HG02852 (cell line): ENCODE results near the gene CNPY4.

Source experiments
- ATAC-seq: cut with Tn5 transposase; IDR thresholded peaks from one replicate; pipeline ENCODE4 v1.9.1; 2021; ENCODE audit warnings: mild to moderate bottlenecking, moderate library complexity; ENCODE audit not compliant: unreplicated experiment

CNPY4 gene, protein sequence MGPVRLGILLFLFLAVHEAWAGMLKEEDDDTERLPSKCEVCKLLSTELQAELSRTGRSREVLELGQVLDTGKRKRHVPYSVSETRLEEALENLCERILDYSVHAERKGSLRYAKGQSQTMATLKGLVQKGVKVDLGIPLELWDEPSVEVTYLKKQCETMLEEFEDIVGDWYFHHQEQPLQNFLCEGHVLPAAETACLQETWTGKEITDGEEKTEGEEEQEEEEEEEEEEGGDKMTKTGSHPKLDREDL

DNA sequence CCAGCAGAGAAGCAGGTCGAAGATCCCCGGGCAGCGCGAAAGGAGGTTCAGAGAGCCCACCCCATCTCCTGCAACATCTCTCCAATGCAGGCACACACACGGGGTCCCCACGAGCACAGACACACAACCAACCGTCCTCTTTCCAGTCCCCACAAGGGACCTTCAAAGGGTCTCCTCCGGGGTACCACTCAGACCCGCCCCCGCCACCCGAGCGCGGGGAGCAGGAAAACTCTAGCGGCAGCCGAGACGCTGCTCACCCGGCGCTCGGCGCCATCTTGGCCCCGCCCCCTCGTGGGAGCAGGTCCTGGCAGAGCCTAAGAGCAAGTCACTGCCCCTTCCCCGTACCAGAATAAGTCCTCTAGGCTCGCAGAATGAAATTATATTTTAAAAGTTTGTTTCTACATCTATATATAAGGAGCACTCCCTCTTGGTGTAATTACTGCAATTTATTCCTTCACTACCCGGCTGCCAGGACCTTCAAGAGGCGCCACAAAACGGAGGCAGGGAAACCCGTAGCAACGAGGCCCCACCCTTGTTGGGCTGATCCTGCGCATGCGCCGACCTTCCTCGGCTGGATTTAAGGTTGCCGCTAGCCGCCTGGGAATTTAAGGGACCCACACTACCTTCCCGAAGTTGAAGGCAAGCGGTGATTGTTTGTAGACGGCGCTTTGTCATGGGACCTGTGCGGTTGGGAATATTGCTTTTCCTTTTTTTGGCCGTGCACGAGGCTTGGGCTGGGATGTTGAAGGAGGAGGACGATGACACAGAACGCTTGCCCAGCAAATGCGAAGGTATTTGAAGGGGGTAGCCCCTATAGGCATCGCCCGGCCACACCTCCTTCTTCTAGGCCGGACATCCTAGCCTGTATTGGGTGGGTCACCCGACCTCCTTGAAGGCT is at the start of gene CNPY4, which contains the start of gene TAF6:
TSS of gene CNPY4 (plus strand) at position 563 of the 898 bp plus-strand sequence. CDS start at position 674, 111 bp downstream.
TSS of gene TAF6 (minus strand) at position 287 of the 898 bp plus-strand sequence. CDS start 5,149 bp downstream, outside the sequence.
- peak; percentile 66 for ATAC-seq

DNA sequence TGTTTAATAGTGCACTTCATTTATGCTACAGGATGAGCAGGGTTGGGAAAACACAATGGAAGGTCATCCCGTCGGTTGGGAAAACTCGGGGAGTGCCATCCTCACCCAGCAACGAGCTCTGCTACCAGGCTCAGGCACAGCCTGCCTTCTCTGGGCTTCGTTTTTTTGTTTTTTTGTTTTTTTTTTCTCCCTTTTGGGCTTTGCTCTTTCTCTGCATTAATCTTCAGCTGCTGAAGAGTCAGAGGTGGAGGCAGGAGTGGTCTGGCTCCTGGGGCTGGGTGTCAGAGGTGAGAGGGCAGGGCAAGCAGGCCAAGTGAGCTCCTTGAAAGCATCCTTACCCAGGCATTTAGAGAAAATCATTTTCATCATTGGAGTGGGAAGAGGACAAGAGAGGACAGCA is 49.4 kb upstream of the CNPY4 start:
- no peak for ATAC-seq

DNA sequence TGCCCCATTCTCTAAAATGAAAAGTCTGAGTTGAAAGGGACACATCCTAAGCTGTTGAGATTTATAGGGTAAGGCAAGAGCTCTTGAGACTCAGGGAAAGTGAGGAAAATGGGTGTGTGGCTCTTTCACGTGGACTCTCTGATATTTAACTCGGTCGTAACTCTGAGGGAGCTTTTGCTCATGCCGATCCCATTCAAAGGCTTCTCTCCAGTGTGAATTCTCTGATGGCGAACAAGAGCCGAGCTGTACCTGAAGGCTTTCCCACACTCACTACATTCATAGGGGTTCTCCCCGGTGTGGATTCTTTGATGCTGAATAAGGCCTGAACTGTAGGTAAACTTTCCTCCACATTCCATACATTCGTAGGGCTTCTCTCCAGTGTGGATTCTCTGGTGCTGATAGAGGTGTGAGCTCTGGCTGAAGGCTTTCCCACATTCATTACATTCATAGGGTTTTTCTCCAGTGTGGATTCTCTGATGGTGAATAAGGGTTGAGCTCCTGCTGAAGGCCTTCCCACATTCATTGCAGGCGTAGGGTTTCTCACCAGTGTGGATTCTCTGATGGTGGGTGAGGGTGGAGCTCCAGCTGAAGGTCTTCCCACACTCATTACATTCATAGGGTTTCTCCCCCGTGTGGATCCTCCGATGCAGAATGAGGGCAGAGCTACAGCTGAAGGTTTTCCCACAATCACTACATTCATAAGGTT is 48.3 kb upstream of the CNPY4 start:
- ATAC-seq, result no peak

DNA sequence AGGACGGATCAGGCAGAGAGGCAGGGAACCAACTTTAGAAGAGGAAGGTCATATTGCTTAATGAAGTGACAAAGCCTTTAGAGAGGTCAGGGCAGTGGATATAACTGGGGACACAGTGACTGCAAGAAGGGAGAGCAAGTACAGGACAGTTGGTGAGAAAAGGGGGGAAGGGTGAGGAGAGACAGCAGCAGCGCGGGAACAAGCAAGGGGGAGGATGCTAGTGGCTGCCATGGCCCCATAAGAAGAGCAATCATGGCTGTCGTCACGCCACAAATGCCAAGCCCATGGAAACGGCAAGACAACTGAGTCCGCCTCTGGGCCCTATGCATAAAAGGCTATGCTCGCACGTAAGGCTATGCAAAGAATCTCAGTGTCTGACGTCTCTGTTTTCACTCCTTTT is 47.0 kb upstream of the CNPY4 start:
- no peak for ATAC-seq

DNA sequence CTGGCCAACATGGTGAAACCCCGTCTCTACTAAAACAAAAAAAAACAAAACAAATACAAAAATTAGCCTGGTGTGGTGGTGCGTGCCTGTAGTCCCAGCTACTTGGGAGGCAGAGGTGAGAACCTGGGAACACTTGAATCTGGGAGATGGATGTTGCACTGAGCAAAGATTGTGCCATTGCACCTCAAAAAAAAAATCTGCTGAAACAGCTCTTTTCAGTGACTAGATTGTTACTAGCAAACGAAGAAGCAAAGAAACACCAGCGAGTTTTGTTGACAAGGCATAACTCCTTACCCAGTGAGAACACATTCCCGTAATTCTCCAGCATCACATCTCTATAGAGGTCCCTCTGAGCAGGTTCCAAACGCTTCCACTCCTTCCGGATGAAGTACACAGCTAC is 44.6 kb upstream of the CNPY4 start:
- no peak for ATAC-seq

DNA sequence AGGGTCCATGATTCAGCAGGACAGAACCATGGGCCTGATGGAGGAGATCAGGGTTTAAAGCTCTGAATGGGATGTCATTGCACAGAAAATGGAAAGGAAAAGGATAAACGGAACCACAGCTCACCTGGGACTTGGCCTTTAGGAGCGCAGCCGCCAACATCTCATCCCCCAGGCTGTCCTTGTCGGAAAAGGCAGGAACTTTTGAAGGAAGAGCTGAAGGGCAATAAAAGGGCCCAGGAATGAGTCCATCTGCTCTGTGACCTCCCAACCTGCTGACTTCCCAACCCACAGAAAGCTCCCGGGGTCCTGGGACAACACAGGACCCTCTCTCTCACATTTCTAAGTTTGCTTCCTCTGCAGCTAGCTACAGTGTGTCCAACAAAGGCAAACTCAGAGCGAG is 44.0 kb upstream of the CNPY4 start:
- no peak for ATAC-seq

DNA sequence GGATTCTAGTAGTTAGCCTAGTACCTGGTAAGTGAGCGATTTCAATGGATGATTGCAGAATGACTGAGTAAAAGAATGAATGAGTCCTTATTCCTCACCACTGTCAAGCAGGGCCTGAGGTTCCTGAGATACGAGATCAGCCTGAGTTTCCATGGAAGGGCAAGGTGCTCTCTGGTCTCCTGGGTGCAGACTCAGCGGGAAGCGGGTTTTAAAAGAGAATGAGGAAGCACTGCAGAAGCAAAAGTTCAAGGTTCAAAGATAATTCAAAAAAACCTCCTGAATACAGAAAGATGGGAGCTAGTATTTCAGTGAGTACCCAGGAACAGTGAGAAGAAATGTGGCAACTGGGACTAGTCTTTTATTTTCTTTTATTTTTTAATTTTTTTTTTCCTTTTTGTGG is 42.2 kb upstream of the CNPY4 start:
- no peak for ATAC-seq

DNA sequence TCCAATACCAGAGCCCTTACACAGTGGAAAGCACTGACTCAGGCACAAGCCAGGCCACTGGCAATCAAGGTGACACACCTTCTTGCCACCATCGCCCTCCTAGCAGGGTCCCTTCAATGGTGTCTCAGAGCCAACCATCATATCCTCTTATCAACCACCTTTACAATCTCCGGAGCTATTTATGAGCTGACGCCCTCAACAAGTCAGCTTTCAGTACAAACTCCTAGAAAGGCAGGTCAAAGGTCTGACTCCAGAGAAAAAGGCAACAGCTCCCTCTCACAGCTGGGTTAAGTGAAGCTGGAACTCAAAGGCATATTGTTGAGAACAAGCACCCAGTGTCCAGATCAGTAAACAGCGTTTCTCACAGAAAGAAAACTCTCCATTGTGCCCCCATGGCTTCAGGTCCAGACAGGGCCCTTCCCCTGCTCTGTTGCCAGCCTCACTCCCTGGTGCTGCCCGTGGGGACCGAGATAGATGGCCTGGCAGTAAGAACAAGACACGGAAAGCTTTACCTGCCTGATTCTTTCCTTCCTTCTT is 40.3 kb upstream of the CNPY4 start:
- no peak for ATAC-seq

DNA sequence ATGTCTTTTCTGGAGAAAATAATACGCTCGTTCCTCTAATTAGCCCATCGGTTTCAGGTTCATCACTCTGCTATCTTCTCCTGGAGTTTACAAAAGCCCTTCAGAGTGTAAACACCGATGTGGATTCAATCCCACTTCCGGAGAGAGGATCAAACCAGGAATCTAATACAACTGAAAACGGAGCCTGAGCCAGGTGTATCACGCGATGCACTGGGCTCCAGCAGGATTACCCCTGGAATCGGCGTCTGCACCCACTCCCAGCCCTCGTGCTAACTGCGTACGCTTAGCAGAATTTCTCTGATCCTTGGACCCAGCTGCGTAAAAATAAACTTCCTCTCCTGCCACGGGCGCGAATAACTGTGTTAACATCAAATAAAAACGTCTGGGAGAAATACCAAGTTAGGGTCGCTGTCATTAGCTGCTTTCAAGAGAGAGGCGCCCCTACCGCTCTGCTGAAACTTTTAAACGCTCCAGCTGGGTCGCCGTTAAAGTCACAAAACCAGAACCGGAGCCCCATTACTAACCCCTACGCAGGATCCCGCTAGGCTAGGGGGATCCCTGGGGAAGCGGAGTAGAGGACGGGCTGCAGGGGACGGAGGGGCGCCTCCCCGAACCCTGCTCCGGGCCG is 38.4 kb upstream of the CNPY4 start:
- ATAC-seq, result peak; percentile 19

DNA sequence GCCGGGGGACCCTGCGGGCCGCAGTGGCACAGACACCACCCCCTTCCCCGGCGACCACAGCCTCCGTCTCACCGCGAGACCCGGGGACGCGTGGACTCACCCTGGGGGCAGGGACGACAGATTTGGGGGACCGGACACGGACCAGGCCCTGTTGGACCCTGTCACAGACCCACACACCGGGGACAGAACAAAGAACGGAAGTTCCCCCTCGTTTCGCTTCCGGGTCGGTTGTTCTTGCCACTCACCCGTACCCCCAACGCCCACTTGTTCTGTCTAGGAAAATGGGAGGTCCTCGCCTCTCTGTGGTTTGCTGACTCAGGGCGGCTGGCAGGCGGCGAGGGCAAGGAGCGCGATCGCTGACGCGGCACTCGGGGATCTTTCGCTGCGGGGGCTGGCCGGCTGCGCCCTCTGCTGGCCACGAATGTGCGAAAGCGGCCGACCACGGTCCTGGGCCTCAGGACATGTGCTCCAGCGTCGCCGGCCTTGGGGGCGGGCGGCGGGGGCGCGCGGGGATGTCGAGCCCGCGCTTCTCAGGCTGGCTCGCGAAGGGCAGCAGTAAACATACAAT is 37.8 kb upstream of the CNPY4 start, which contains the start of gene ZNF3:
TSS of gene ZNF3 (minus strand) at position 189 of the 568 bp plus-strand sequence. CDS start 4,366 bp downstream, outside the sequence.
- peak; percentile 75 for ATAC-seq

DNA sequence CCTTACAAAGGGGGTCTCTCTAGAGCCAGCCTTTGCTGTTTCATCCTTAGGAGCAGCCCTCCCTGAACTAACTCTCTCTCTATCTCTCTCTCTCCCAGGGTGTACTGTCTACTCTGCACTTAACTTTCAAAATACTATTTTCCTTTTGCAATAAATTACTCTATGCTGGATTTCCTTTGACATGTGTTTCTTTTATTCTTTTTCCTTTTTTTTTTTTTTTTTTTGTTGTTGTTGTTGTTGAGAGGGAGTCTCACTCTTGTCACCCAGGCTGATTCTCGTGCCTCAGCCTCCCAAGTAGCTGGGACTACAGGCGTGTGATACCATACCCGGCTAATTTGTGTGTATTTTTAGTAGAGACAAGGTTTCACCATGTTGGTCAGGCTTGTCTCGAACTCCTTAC is 36.5 kb upstream of the CNPY4 start:
- no peak for ATAC-seq

DNA sequence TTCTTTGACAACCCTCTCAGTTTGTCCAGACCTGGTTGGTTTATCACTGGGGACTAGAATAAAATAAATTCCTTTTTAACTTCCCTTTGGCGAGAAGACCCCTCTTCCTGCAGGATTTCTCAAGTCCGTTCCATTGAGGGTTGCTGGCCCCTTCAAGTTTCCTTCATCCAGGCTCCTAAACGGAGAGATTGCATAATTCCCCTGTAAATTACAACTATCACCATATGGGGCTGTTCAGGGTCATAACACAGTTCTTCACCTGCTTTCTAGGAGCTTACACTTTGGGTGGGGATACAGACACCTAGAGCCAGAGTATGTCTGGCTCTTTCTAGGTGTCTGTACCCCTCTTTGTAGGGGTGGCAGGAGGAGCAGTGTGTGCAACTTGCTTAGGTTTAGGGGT is 33.9 kb upstream of the CNPY4 start:
- ATAC-seq, result no peak

DNA sequence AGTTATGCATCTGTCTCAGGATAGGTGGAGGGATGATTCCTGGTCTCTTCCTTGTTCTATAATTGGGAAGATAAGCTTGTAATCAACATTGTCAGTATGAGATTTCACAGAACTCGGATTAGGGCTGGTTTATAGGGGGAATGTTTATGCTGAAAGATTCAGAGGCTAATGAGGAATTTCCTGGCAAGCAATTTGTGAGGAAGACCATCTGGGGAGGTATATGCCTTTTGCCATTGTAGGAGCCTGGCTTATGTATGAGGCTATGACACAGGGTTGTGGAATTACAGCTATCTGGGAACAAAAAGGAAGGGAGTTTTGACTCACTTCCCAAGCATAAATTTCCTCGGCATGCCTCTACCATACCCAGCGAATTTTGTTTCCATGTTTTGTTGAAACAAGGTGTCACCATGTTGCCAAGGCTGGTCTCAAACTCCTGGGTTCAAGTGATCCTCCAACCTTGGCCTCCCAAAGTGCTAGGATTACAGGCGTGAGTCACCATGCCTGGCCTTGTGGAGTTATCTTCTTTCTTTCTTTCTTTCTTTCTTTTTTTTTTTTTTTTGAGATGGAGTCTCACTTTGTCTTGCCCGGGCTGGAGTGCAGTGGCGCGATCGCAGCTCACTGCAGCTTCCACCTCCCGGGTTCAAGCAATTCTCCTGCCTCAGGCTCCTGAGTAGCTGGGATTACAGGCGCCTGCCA is 32.2 kb upstream of the CNPY4 start:
- ATAC-seq, result no peak

DNA sequence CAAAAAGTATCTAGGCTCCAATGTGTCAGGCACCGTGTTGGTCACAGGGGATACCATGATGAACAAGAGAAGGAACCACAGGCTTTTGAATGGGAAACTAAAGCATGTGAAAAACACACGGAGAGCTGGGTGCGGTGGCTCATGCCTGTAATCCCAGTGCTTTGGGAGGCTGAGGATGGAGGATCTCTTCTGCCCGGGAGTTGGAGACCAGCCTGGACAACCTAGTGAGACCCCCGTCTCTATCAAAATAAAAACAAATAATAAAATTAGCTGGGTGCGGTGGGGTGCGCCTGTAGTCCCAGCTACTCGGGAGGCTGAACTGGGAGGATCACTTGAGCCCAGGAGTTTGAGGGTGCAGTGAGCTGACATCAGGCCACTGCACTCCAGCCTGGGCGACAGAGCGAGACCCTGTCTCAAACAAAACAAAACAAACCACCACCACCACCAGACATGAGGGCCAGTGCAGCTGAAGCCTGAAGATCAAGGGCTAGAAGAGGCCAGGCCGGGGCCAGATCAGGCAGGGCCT is 31.3 kb upstream of the CNPY4 start:
- peak; percentile 18 for ATAC-seq

DNA sequence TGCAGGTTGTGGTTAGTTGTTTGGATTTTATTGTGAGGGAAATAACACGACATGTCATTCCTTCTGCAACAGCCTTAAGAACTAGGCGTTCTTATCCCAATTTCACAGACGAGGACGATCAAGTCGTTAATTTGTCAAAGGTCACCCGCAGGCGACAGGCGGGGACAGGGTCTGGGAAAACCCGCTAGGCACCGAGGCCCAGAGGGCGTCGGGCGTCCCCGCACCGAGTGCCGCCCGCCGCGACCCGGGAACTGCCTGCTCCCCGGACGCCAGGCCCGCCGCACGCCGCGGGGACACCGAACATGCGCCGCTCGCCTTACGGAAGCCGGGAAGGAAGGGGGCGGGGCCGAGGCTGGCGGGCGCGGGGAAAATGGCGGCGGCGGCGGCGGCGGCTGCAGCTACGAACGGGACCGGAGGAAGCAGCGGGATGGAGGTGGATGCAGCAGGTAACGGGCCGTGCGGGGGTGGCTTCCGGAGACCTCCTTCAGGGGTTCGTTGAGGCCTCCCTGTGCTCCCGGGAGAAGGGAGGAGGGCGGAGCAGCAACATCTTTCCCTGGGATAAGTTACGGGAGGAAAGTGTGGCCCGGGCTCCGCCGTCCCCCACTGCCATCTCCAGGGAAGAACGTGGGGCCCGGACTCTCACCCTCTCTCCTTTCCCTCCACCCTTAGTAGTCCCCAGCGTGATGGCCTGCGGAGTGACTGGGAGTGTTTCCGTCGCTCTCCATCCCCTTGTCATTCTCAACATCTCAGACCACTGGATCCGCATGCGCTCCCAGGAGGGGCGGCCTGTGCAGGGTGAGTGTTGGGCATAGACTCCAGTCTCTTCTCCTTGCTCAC is 30.6 kb upstream of the CNPY4 start, which contains the start of gene COPS6:
TSS of gene COPS6 (plus strand) at position 349 of the 837 bp plus-strand sequence. CDS start at position 371, 22 bp downstream.
- peak; percentile 63 for ATAC-seq

DNA sequence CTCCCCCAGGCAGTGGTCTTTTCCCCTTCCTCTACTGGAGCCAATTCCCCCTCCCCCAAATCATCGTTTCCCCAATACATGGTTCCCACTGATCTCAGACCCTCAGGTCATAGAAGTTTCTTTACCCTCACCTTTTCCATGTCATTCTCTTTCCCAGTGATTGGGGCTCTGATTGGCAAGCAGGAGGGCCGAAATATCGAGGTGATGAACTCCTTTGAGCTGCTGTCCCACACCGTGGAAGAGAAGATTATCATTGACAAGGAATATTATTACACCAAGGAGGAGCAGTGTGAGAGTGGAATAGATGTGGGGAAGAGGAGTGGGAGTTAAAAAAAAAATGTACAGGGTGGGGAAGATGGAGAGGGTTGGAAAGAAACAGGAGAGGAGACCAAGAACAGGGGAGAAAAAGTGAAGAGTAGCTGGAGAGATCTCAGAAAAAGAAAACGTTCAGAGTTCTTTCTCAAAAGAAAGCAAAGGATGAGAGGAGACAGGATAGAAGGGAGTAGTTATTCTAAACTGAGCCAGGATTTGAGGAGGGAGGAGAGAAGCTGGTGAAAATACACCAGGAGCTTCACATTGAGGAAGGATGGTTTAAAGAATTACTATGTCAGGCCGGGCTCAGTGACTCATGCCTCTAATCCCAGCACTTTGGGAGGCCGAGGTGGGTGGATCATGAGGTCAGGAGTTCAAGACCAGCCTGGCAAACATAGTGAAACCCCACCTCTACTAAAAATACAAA is 29.8 kb upstream of the CNPY4 start:
- no peak for ATAC-seq

DNA sequence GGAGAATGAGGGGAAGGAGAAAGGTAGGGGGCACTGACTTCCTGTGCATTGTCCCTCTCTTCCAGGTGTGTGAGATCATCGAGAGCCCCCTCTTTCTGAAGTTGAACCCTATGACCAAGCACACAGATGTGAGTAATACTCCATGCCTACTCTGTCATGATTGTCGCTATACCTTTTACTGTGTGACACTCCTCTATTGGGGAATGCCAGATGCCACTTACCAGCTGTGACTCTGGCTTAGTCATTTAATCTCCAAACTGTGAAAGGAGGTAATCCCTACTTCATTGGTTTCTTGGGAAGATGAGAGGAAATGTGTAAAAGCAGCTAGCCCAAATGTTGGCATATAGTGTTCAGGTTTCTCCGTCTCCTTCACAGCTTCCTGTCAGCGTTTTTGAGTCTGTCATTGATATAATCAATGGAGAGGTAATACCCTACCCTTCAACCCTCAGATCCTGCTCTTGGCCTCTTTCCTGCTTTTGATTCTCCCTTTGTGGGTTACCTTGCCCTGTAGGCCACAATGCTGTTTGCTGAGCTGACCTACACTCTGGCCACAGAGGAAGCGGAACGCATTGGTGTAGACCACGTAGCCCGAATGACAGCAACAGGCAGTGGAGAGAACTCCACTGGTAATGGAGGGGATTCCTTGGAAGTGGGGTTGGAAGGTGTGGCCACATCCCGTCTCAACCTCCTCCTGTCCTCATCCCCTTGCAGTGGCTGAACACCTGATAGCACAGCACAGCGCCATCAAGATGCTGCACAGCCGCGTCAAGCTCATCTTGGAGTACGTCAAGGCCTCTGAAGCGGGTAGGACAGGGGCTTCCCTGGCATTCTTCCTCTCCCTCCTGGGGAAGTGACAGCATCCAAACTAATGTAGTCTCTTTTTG is 28.7 kb upstream of the CNPY4 start:
- ATAC-seq, result no peak
